K562 (cell line): ENCODE results near the gene CCM2. TPM values are rescaled to one million over a fixed set of nuclear protein-coding genes. Genes with fewer than 3 reads are reported as not detected.
A peak's percentile ranks its signal among the peaks of the same experiment; 100 is the strongest.

Experiments
- CC2D1A ChIP-seq: fragments of 450-650 bp; IDR thresholded peaks from 2 replicates; pipeline ENCODE4 v1.6.1; 2017; ENCODE audit warnings: mild to moderate bottlenecking
- FUS ChIP-seq: fragments of 200-400 bp; formaldehyde crosslinking; optimal IDR thresholded peaks from 2 replicates; pipeline ENCODE3; 2017; ENCODE audit warnings: low read depth, low read length
- GTF2E2 ChIP-seq: fragments of 200-800 bp; sonication (Bioruptor generic); IDR thresholded peaks from 2 replicates; pipeline ENCODE4 v1.6.1; 2016; ENCODE audit warnings: missing genetic modification characterization, missing compliant biosample characterization
- IFI16 ChIP-seq: fragments of 250-450 bp; sonication (Bioruptor Pico); IDR thresholded peaks from 2 replicates; pipeline ENCODE4 v2.1.2; 2022; ENCODE audit warnings: mild to moderate bottlenecking, inconsistent platforms
- SMARCE1 ChIP-seq: fragments of 450-650 bp; IDR thresholded peaks from 2 replicates; pipeline ENCODE4 v1.7.1; 2016; ENCODE audit warnings: mild to moderate bottlenecking
- STAT5A ChIP-seq: IDR thresholded peaks from 2 replicates; pipeline ENCODE4 v1.6.1; 2012; ENCODE audit warnings: low read length, inconsistent platforms, borderline replicate concordance
- TBL1XR1 ChIP-seq, 2 experiments: IDR thresholded peaks; 2 replicates each; pipeline ENCODE4 v1.6.1; 2012; ENCODE audit warnings: improper control_type of control experiment in 2 of 2, low read length in 2 of 2, mild to moderate bottlenecking in 1 of 2
- ZFPM2 ChIP-seq: fragments of 250-450 bp; sonication (Bioruptor Pico); IDR thresholded peaks from 2 replicates; pipeline ENCODE4 v1.5.1; 2022; ENCODE audit warnings: mild to moderate bottlenecking
- ZNF12 ChIP-seq: sonication (generic); formaldehyde crosslinking; IDR thresholded peaks from 2 replicates; pipeline ENCODE4 v1.4.0; 2020; ENCODE audit warnings: mild to moderate bottlenecking, missing genetic modification reagents
- ZNF146 ChIP-seq: IDR thresholded peaks from one replicate; pipeline ENCODE4 v1.6.1; 2018; ENCODE audit warnings: missing compliant biosample characterization; ENCODE audit not compliant: unreplicated experiment
- ZNF347 ChIP-seq: fragments of 450-650 bp; formaldehyde crosslinking; IDR thresholded peaks from 2 replicates; pipeline ENCODE4 v1.4.0; 2020; ENCODE audit warnings: low read depth, mild to moderate bottlenecking, moderate library complexity
- polyA plus RNA-seq, 8 experiments: library from polyadenylated mRNA; depleted of rRNA in 4 of 8; stranded (reverse) in 5 of 8; unstranded in 3 of 8; fragments of >200 nt; fragmentation: Nextera tagmentation in 2 of 8; fragmentation: Illumina TruSeq in 1 of 8; extraction: Ambion mirVana in 2 of 8; extraction: Trizol in 1 of 8; gene quantifications; 2 replicates each; pipeline versions ENCODE4 v1.2.1 to v1.2.3, GENCODE V29; 2011 to 2014; ENCODE audit warnings: inconsistent platforms in 1 of 8, missing spikeins in 1 of 8
- total RNA-seq, 7 experiments: library from RNA; depleted of rRNA in 6 of 7; stranded (reverse); fragments of >200 nt in 6 of 7; fragmentation: Illumina TruSeq in 2 of 7; extraction: Trizol in 2 of 7; gene quantifications; 2 replicates each; pipeline versions ENCODE4 v1.2.1 to v1.2.3, GENCODE V29; 2011 to 2021; ENCODE audit warnings: low replicate concordance in 1 of 7
- TF ChIP-seq, protein P1 (sequence below), 3 experiments: fragments of 200-800 bp in 1 of 3; fragments of 250-450 bp in 1 of 3; fragments of 450-650 bp in 1 of 3; sonication (Bioruptor Pico) in 1 of 3; sonication (Bioruptor generic) in 1 of 3; formaldehyde crosslinking in 1 of 3; IDR thresholded peaks; 2 replicates each; pipeline versions ENCODE4 v1.6.1 to v1.8.0; 2016 to 2022; ENCODE audit warnings: mild to moderate bottlenecking in 2 of 3, missing genetic modification characterization in 2 of 3, missing compliant biosample characterization in 1 of 3, moderate library complexity in 1 of 3
- TF ChIP-seq, protein P2 (sequence below): sonication (generic); formaldehyde crosslinking; IDR thresholded peaks from 2 replicates; pipeline ENCODE4 v1.8.1; 2023; ENCODE audit warnings: mild to moderate bottlenecking, missing genetic modification reagents, moderate library complexity
- TF ChIP-seq, protein P3 (sequence below): sonication (generic); formaldehyde crosslinking; IDR thresholded peaks from 2 replicates; pipeline ENCODE4 v1.8.0; 2022; ENCODE audit warnings: mild to moderate bottlenecking, low read depth, missing genetic modification reagents
- TF ChIP-seq, protein P4 (sequence below): sonication (generic); formaldehyde crosslinking; IDR thresholded peaks from 2 replicates; pipeline ENCODE4 v1.8.1; 2023; ENCODE audit warnings: mild to moderate bottlenecking, missing genetic modification reagents
- TF ChIP-seq, protein P5 (sequence below): fragments of 450-650 bp; formaldehyde crosslinking; IDR thresholded peaks from 2 replicates; pipeline ENCODE4 v1.4.0; 2022; ENCODE audit warnings: missing genetic modification characterization

The CCM2 gene
- total and polyA plus RNA-seq, 9 of the 15 experiments (the other 6 are each of a cell fraction or from before 2014, with no cell fraction given), result 0.41 to 38.6 (median 25.9) TPM

DNA sequence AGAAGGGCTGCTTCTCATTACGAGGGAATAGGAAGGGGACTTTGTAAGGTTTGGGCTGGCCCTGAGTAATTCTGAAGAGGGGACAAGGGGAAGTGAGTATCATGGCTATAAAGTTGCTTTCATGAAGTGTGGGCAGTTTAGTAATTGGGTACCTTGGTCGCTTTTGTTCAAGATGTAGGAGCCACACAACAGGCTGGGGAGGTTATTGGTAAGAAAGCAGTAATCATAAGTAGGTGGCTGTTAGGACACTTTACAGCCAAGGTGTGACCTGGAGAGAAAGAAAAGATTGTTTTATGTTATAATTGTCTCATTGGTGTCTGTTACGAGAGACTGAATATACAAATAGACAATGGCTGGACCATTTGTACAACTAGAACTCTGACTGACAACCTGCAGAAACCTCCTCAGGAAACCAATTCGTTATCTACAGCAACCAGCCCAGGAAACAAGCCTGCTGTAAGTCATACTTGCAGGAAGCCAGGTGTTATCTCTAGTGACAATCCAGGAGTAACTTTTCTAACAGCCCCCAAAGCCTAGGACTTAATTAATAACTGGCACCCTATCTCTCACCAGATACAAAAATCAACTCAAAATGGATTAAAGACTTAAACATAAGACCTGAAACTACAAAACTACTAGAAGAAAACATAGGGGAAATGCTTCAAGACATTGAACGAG, 5.0 kb upstream of the CCM2 start (continued):
- TF ChIP-seq, protein P1, sequence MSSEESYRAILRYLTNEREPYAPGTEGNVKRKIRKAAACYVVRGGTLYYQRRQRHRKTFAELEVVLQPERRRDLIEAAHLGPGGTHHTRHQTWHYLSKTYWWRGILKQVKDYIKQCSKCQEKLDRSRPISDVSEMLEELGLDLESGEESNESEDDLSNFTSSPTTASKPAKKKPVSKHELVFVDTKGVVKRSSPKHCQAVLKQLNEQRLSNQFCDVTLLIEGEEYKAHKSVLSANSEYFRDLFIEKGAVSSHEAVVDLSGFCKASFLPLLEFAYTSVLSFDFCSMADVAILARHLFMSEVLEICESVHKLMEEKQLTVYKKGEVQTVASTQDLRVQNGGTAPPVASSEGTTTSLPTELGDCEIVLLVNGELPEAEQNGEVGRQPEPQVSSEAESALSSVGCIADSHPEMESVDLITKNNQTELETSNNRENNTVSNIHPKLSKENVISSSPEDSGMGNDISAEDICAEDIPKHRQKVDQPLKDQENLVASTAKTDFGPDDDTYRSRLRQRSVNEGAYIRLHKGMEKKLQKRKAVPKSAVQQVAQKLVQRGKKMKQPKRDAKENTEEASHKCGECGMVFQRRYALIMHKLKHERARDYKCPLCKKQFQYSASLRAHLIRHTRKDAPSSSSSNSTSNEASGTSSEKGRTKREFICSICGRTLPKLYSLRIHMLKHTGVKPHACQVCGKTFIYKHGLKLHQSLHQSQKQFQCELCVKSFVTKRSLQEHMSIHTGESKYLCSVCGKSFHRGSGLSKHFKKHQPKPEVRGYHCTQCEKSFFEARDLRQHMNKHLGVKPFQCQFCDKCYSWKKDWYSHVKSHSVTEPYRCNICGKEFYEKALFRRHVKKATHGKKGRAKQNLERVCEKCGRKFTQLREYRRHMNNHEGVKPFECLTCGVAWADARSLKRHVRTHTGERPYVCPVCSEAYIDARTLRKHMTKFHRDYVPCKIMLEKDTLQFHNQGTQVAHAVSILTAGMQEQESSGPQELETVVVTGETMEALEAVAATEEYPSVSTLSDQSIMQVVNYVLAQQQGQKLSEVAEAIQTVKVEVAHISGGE (CRISPR knock-in tag; IDR thresholded peaks at IDR 0.05), result peak in 1 of 3 experiments; percentile 75; a peak in 2 of 6 replicates
- peak; percentile 89; the same call in 1 of the 2 replicates for TF ChIP-seq CC2D1A
- TF ChIP-seq IFI16 (CRISPR knock-in tag), result no peak
- TF ChIP-seq ZNF146, result no peak
- TF ChIP-seq GTF2E2, result no peak
- TF ChIP-seq STAT5A, result peak; percentile 95
- TF ChIP-seq, protein P2, sequence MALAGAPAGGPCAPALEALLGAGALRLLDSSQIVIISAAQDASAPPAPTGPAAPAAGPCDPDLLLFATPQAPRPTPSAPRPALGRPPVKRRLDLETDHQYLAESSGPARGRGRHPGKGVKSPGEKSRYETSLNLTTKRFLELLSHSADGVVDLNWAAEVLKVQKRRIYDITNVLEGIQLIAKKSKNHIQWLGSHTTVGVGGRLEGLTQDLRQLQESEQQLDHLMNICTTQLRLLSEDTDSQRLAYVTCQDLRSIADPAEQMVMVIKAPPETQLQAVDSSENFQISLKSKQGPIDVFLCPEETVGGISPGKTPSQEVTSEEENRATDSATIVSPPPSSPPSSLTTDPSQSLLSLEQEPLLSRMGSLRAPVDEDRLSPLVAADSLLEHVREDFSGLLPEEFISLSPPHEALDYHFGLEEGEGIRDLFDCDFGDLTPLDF, result no peak
- TF ChIP-seq TBL1XR1 (IDR thresholded peaks at IDR 0.05; ENCODE audit: low read length in 2 of 2), result peak in 1 of 2 experiments; percentile 93; a peak in 2 of 4 replicates
- no peak for TF ChIP-seq ZNF347 (CRISPR knock-in tag)
- TF ChIP-seq, protein P3, sequence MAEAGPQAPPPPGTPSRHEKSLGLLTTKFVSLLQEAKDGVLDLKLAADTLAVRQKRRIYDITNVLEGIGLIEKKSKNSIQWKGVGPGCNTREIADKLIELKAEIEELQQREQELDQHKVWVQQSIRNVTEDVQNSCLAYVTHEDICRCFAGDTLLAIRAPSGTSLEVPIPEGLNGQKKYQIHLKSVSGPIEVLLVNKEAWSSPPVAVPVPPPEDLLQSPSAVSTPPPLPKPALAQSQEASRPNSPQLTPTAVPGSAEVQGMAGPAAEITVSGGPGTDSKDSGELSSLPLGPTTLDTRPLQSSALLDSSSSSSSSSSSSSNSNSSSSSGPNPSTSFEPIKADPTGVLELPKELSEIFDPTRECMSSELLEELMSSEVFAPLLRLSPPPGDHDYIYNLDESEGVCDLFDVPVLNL (CRISPR knock-in tag), result no peak
- TF ChIP-seq ZNF12 (CRISPR knock-in tag), result no peak
- TF ChIP-seq, protein P4, sequence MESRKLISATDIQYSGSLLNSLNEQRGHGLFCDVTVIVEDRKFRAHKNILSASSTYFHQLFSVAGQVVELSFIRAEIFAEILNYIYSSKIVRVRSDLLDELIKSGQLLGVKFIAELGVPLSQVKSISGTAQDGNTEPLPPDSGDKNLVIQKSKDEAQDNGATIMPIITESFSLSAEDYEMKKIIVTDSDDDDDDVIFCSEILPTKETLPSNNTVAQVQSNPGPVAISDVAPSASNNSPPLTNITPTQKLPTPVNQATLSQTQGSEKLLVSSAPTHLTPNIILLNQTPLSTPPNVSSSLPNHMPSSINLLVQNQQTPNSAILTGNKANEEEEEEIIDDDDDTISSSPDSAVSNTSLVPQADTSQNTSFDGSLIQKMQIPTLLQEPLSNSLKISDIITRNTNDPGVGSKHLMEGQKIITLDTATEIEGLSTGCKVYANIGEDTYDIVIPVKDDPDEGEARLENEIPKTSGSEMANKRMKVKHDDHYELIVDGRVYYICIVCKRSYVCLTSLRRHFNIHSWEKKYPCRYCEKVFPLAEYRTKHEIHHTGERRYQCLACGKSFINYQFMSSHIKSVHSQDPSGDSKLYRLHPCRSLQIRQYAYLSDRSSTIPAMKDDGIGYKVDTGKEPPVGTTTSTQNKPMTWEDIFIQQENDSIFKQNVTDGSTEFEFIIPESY (CRISPR knock-in tag), result no peak
- no peak for TF ChIP-seq FUS
- TF ChIP-seq, protein P5, sequence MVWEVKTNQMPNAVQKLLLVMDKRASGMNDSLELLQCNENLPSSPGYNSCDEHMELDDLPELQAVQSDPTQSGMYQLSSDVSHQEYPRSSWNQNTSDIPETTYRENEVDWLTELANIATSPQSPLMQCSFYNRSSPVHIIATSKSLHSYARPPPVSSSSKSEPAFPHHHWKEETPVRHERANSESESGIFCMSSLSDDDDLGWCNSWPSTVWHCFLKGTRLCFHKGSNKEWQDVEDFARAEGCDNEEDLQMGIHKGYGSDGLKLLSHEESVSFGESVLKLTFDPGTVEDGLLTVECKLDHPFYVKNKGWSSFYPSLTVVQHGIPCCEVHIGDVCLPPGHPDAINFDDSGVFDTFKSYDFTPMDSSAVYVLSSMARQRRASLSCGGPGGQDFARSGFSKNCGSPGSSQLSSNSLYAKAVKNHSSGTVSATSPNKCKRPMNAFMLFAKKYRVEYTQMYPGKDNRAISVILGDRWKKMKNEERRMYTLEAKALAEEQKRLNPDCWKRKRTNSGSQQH (CRISPR knock-in tag), result 0 out of 2 replicates have a peak, but pooled peaks have one; percentile 25
- no peak for TF ChIP-seq ZFPM2 (CRISPR knock-in tag)
- TF ChIP-seq SMARCE1, result peak; percentile 99
